Neural progenitor cell (in vitro differentiated cells): ENCODE measurements around the gene SERF2.

Source experiments
- EZH2 ChIP-seq: fragments of 200-600 bp; sonication (generic); IDR thresholded peaks from 2 replicates; pipeline ENCODE4 v1.6.1; 2017; ENCODE audit warnings: antibody characterized with exemption, mild to moderate bottlenecking, moderate library complexity
- EZH2phosphoT487 ChIP-seq: fragments of 200-600 bp; sonication (generic); IDR thresholded peaks from 2 replicates; pipeline ENCODE4 v1.6.1; 2017; ENCODE audit warnings: antibody characterized with exemption
- TF ChIP-seq, protein P1 (sequence below): fragments of 200-600 bp; sonication (generic); IDR thresholded peaks from 2 replicates; pipeline ENCODE4 v1.5.1; 2017; ENCODE audit warnings: antibody characterized with exemption, mild to moderate bottlenecking

- TF ChIP-seq, protein P1, sequence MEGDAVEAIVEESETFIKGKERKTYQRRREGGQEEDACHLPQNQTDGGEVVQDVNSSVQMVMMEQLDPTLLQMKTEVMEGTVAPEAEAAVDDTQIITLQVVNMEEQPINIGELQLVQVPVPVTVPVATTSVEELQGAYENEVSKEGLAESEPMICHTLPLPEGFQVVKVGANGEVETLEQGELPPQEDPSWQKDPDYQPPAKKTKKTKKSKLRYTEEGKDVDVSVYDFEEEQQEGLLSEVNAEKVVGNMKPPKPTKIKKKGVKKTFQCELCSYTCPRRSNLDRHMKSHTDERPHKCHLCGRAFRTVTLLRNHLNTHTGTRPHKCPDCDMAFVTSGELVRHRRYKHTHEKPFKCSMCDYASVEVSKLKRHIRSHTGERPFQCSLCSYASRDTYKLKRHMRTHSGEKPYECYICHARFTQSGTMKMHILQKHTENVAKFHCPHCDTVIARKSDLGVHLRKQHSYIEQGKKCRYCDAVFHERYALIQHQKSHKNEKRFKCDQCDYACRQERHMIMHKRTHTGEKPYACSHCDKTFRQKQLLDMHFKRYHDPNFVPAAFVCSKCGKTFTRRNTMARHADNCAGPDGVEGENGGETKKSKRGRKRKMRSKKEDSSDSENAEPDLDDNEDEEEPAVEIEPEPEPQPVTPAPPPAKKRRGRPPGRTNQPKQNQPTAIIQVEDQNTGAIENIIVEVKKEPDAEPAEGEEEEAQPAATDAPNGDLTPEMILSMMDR = no peak
- no peak for TF ChIP-seq EZH2
- no peak for TF ChIP-seq EZH2phosphoT487
These were observed 20.3 kb upstream of the SERF2 start for GRCh38 chr15:43771816-43772215.
